ENCODE measurements around the gene PCGF6.

PCGF6 gene

GRCh38 chr10:103284170-103284569 lies 66.8 kb downstream of the PCGF6 start:
- no peaks in the 10 kb centered on the region for H3K36me3 Mint-ChIP-seq (ENCODE audit: low read depth)
- no peak overlapping the region for H3K4me3 Mint-ChIP-seq
- intact Hi-C loops (cut with micrococcal nuclease), result no loop called here
- H3K9me3 Mint-ChIP-seq, result peaks cover under 1% of the 10 kb centered on the region
- H3K4me1 Mint-ChIP-seq (ENCODE audit: low read depth), result peaks cover 13% of the 10 kb centered on the region
- H3K27ac Mint-ChIP-seq, result no peak overlapping the region
- peaks cover 41% of the 10 kb centered on the region for H3K27me3 Mint-ChIP-seq

DNA sequence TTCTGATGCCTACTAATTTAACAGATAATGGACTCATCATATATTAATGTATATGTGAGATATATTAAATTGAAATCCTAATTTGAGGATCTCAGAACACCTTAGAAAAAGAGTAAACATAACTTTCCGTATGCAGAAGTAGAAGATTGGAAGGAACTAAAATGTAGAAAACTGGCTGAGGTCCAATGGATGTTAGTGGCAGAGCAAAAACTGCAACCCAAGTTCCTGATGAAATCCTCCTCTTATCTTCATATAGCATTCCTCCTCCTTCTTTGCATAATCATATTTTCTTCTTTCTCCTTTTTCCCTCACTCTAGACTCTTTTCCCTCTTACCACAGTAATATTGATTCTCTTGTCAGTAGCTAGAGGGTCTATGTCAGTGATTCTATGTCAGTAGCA lies 68.0 kb downstream of the PCGF6 start:
- H3K27me3 Mint-ChIP-seq, result peaks cover 45% of the 10 kb centered on the region
- no peak overlapping the region for H3K4me3 Mint-ChIP-seq
- peaks cover 13% of the 10 kb centered on the region for H3K4me1 Mint-ChIP-seq (ENCODE audit: low read depth)
- intact Hi-C loops (cut with micrococcal nuclease), result no loop called here
- H3K9me3 Mint-ChIP-seq, result peaks cover 8% of the 10 kb centered on the region
- no peak overlapping the region for H3K27ac Mint-ChIP-seq
- H3K36me3 Mint-ChIP-seq (ENCODE audit: low read depth), result no peaks in the 10 kb centered on the region

GRCh38 chr10:103281753-103282152 lies 69.2 kb downstream of the PCGF6 start:
- Mint-ChIP-seq H3K9me3 (peaks cover 8% of the 10 kb centered on the region), H3K4me3 (no peak overlapping the region), H3K4me1 (ENCODE audit: low read depth) (peaks cover 24% of the 10 kb centered on the region), H3K27ac (no peak overlapping the region), H3K36me3 (ENCODE audit: low read depth) (no peaks in the 10 kb centered on the region), H3K27me3 (peaks cover 50% of the 10 kb centered on the region)
- intact Hi-C loops (cut with micrococcal nuclease), result no loop called here

DNA sequence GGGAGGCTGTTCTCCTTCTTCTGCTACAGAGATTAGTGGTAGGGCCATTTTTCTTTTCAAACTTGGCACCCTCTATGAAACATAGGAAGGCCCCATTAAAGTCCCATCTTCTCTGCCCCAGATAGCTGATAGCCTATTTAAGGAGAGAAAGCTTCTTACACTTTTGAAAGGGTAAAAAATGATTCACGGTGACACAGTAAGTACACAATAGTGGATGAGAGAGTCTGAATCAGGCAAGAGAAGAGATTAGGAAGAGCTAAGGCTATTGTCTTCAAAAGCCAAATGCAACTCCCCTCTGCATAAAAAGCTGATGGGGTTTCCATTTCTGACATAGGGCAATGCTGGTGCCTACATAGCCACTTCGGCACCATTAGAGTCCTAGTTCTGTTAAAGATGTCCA lies 70.4 kb downstream of the PCGF6 start:
- intact Hi-C loops (cut with micrococcal nuclease), result no loop called here
- Mint-ChIP-seq H3K4me1 (ENCODE audit: low read depth) (peaks cover 29% of the 10 kb centered on the region), H3K36me3 (ENCODE audit: low read depth) (no peaks in the 10 kb centered on the region), H3K27ac (no peak overlapping the region), H3K4me3 (no peak overlapping the region), H3K27me3 (peaks cover 62% of the 10 kb centered on the region), H3K9me3 (peaks cover 8% of the 10 kb centered on the region)

DNA sequence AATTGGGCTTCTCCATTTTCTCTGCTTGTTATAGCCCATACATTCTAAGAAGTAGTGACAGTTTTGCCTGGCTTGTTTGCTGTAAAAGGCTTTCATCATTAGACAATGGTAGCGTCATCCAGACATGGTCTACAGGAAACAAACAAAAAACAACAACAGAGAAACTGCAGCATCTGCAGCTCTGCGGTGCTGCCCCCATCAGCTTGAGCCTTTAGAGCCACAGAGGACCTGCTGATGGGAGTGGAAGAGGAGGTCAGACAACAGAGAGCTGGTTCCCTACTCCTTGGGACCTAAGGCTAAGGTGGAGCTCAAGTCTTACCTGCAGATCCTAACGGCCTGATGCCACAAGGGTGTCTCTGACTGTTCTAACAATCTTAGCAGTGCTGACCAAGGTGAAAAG lies 70.9 kb downstream of the PCGF6 start:
- Mint-ChIP-seq H3K27me3 (peaks cover 67% of the 10 kb centered on the region), H3K9me3 (peaks cover 8% of the 10 kb centered on the region), H3K36me3 (ENCODE audit: low read depth) (no peaks in the 10 kb centered on the region), H3K4me1 (ENCODE audit: low read depth) (peaks cover 29% of the 10 kb centered on the region), H3K4me3 (no peak overlapping the region), H3K27ac (no peak overlapping the region)
- intact Hi-C loops (cut with micrococcal nuclease), result no loop called here

GRCh38 chr10:103278862-103279298 lies 72.1 kb downstream of the PCGF6 start:
- Mint-ChIP-seq H3K27me3 (peaks cover 74% of the 10 kb centered on the region), H3K27ac (no peak overlapping the region), H3K4me1 (ENCODE audit: low read depth) (peaks cover 29% of the 10 kb centered on the region), H3K9me3 (peaks cover 8% of the 10 kb centered on the region), H3K36me3 (ENCODE audit: low read depth) (no peaks in the 10 kb centered on the region), H3K4me3 (no peak overlapping the region)
- intact Hi-C loops (cut with micrococcal nuclease), result loop anchor here (2.0 kb wide), 1 partner anchor 14 kb away; no protein-coding TSS in a partner anchor

DNA sequence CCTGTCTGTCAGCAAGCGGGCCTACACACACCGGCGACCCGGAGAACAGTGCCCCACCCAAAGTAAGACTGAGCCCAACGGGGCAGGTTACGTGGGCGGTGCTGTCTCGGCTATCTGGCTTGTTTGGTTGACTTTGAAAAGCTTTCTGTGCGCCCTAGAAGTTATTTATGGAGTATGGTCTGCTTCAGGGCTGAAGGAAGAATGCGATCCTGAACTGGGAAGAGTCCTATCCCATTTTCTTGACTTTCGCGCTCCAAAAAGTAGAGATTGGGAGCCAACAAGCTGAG lies 72.5 kb downstream of the PCGF6 start:
- peaks cover 28% of the 10 kb centered on the region for H3K4me1 Mint-ChIP-seq (ENCODE audit: low read depth)
- intact Hi-C loops (cut with micrococcal nuclease), result loop anchor here (2.0 kb wide), 1 partner anchor 14 kb away; no protein-coding TSS in a partner anchor
- no peak overlapping the region for H3K27ac Mint-ChIP-seq
- H3K36me3 Mint-ChIP-seq (ENCODE audit: low read depth), result no peaks in the 10 kb centered on the region
- H3K4me3 Mint-ChIP-seq, result no peak overlapping the region
- H3K27me3 Mint-ChIP-seq, result peaks cover 75% of the 10 kb centered on the region
- peaks cover 8% of the 10 kb centered on the region for H3K9me3 Mint-ChIP-seq

DNA sequence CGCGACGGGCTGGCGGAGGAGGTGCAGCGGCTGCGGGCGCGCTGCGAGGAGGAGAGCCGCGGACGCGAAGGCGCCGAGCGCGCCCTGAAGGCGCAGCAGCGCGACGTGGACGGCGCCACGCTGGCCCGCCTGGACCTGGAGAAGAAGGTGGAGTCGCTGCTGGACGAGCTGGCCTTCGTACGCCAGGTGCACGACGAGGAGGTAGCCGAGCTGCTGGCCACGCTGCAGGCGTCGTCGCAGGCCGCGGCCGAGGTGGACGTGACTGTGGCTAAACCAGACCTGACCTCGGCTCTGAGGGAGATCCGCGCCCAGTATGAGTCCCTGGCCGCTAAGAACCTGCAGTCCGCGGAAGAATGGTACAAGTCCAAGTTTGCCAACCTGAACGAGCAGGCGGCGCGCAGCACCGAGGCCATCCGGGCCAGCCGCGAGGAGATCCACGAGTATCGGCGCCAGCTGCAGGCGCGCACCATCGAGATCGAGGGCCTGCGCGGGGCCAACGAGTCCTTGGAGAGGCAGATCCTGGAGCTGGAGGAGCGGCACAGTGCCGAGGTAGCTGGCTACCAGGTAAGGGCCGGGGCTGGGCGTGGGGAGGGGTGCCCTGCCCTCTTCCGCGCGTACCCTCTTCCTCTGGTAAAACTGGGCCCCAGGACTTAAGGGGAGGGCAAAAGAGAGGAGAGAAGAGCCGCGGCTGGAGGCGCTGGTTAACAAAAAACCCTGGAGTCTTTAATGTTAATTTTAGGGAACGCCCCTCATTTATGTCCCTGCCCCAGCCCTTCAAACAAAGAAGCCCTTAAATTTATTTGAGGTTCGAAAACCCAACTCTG lies 73.0 kb downstream of the PCGF6 start:
- H3K36me3 Mint-ChIP-seq (ENCODE audit: low read depth), result no peaks in the 10 kb centered on the region
- H3K4me3 Mint-ChIP-seq, result no peak overlapping the region
- intact Hi-C loops (cut with micrococcal nuclease), result loop anchor here (2.0 kb wide), 1 partner anchor 13 kb away; no protein-coding TSS in a partner anchor
- H3K4me1 Mint-ChIP-seq (ENCODE audit: low read depth), result peaks cover 23% of the 10 kb centered on the region
- peaks cover 76% of the 10 kb centered on the region for H3K27me3 Mint-ChIP-seq
- peaks cover 8% of the 10 kb centered on the region for H3K9me3 Mint-ChIP-seq
- no peak overlapping the region for H3K27ac Mint-ChIP-seq

DNA sequence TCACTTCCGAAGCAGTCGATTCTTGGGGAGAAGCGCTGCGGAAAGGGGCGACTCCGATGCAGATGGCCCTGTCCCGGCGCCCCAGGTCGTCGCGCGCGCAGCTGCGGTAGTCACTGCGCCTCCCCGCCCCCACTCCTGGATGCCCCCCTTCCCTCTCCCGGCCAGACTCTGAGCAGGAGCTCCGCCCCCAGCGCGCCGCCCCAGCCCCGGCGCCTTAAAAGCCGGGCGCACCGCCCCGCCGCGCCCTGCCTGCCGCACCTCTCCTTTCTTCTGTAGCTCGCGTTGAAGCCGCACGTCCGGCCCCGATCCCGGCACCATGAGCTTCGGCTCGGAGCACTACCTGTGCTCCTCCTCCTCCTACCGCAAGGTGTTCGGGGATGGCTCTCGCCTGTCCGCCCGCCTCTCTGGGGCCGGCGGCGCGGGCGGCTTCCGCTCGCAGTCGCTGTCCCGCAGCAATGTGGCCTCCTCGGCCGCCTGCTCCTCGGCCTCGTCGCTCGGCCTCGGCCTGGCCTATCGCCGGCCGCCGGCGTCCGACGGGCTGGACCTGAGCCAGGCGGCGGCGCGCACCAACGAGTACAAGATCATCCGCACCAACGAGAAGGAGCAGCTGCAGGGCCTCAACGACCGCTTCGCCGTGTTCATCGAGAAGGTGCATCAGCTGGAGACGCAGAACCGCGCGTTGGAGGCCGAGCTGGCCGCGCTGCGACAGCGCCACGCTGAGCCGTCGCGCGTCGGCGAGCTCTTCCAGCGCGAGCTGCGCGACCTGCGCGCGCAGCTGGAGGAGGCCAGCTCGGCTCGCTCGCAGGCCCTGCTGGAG lies 73.8 kb downstream of the PCGF6 start, which contains the start of gene INA:
Gene INA, plus strand, starts transcription at position 243 of the 817 bp plus-strand sequence. Its CDS starts 74 bp downstream, at position 317.
- H3K27me3 Mint-ChIP-seq, result peaks cover 78% of the 10 kb centered on the region
- no peak within 1 kb of the TSS for H3K27ac Mint-ChIP-seq
- H3K9me3 Mint-ChIP-seq, result peaks cover 8% of the 10 kb centered on the region
- intact Hi-C loops (cut with micrococcal nuclease), result no loop called here
- H3K4me3 Mint-ChIP-seq, result peak within 1 kb of the TSS; percentile 34
- H3K36me3 Mint-ChIP-seq (ENCODE audit: low read depth), result no peaks in the 10 kb centered on the region
- H3K4me1 Mint-ChIP-seq (ENCODE audit: low read depth), result peaks cover 21% of the 10 kb centered on the region

- Mint-ChIP-seq H3K4me1 (ENCODE audit: low read depth) (peaks cover 16% of the 10 kb centered on the region), H3K36me3 (ENCODE audit: low read depth) (no peaks in the 10 kb centered on the region), H3K27me3 (peaks cover 76% of the 10 kb centered on the region), H3K9me3 (peaks cover 8% of the 10 kb centered on the region), H3K27ac (no peak overlapping the region), H3K4me3 (no peak overlapping the region)
- intact Hi-C loops (cut with micrococcal nuclease), result no loop called here
Observed at GRCh38 chr10:103276251-103276895, 74.6 kb downstream of the PCGF6 start.

GRCh38 chr10:103273041-103273441 lies 77.9 kb downstream of the PCGF6 start:
- Mint-ChIP-seq H3K27ac (no peak overlapping the region), H3K9me3 (no peaks in the 10 kb centered on the region), H3K36me3 (ENCODE audit: low read depth) (no peaks in the 10 kb centered on the region), H3K27me3 (peaks cover 61% of the 10 kb centered on the region), H3K4me3 (no peak overlapping the region), H3K4me1 (ENCODE audit: low read depth) (peaks cover 16% of the 10 kb centered on the region)
- intact Hi-C loops (cut with micrococcal nuclease), result no loop called here

GRCh38 chr10:103265717-103266329 lies 85.1 kb downstream of the PCGF6 start:
- H3K27me3 Mint-ChIP-seq, result peaks cover 40% of the 10 kb centered on the region
- H3K36me3 Mint-ChIP-seq (ENCODE audit: low read depth), result no peaks in the 10 kb centered on the region
- H3K4me3 Mint-ChIP-seq, result no peak overlapping the region
- no peak overlapping the region for H3K27ac Mint-ChIP-seq
- no peaks in the 10 kb centered on the region for H3K4me1 Mint-ChIP-seq (ENCODE audit: low read depth)
- intact Hi-C loops (cut with micrococcal nuclease), result loop anchor here (2.0 kb wide), 1 partner anchor 13 kb away; no protein-coding TSS in a partner anchor
- peaks cover 4% of the 10 kb centered on the region for H3K9me3 Mint-ChIP-seq

GRCh38 chr10:103262229-103262628 lies 88.7 kb downstream of the PCGF6 start:
- H3K27me3 Mint-ChIP-seq, result peaks cover 24% of the 10 kb centered on the region
- H3K4me3 Mint-ChIP-seq, result no peak overlapping the region
- no peaks in the 10 kb centered on the region for H3K36me3 Mint-ChIP-seq (ENCODE audit: low read depth)
- no peak overlapping the region for H3K27ac Mint-ChIP-seq
- intact Hi-C loops (cut with micrococcal nuclease), result no loop called here
- H3K9me3 Mint-ChIP-seq, result peaks cover 28% of the 10 kb centered on the region
- no peaks in the 10 kb centered on the region for H3K4me1 Mint-ChIP-seq (ENCODE audit: low read depth)
